K562 (cell line): ENCODE results near the gene IL17F. TPM values are rescaled to one million over a fixed set of nuclear protein-coding genes. Genes with fewer than 3 reads are reported as not detected.

Experiments
- ATAC-seq: fragments of 200-7000 bp; cut with Tn5 transposase; 3 replicates; pipeline ENCODE4 v1.9.1; 2020; ENCODE audit warnings: moderate library complexity
- BruUV-seq: library from RNA; stranded (reverse); fragments of 400-500 nt; replicated peaks from 2 replicates; lab custom pipeline; 2021; lab: Mats Ljungman, UMichigan
- CTCF ChIA-PET: fragments of 300-600 bp; formaldehyde crosslinking; extraction: SDS; loops from one replicate; lab custom pipeline; 2021; ENCODE audit warnings: low intra/inter-chr PET ratio; lab: Yijun Ruan, JAX
- POLR2A ChIA-PET: fragments of 300-600, 350-650 bp; sonication (Branson Sonifier 250); formaldehyde crosslinking; extraction: SDS; loops from one replicate; lab custom pipeline; 2021; ENCODE audit warnings: antibody characterized with exemption, inconsistent platforms; lab: Yijun Ruan, JAX
- DNase-seq, 4 experiments: peaks; one replicate each; pipeline versions ENCODE4 v3.0.0 to v3.0.0-alpha.2; 2011 to 2018; ENCODE audit warnings: low spot score in 3 of 4, mixed read lengths in 3 of 4; ENCODE audit errors: extremely low read depth in 1 of 4
- FAIRE-seq: peaks from 2 replicates; lab custom pipeline; 2011; peaks lifted over from hg19 to GRCh38; lab: Jason Lieb, UNC
- H2AFZ ChIP-seq: 2 replicates; pipeline ENCODE4 v1.6.0; 2011; ENCODE audit warnings: low read depth, low read length, control low read depth, inconsistent platforms
- H3K27ac ChIP-seq: fragments of 200-600 bp; 3 replicates; pipeline ENCODE4 v1.8.0; 2011; ENCODE audit warnings: low read depth, mild to moderate bottlenecking, control low read depth, inconsistent platforms, low read length, moderate library complexity, mixed read lengths; ENCODE audit errors: extremely low read depth
- H3K27me3 ChIP-seq, 2 experiments: fragments of 300-600 bp in 1 of 2; 2 replicates in 1 of 2; 3 replicates in 1 of 2; pipeline versions ENCODE4 v1.6.0 to v1.8.0; 2011; ENCODE audit warnings: inconsistent platforms in 2 of 2, low read length in 2 of 2, mild to moderate bottlenecking in 1 of 2, mixed read lengths in 1 of 2, moderate library complexity in 1 of 2; ENCODE audit not compliant: control insufficient read depth in 2 of 2, insufficient read depth in 2 of 2
- H3K36me3 ChIP-seq: fragments of 300-600 bp; 3 replicates; pipeline ENCODE4 v1.8.0; 2011; ENCODE audit warnings: mild to moderate bottlenecking, low read length, inconsistent platforms; ENCODE audit not compliant: control insufficient read depth, insufficient read depth
- H3K4me1 ChIP-seq, 2 experiments: fragments of 200-600 bp in 1 of 2; replicated peaks in 1 of 2; 2 replicates in 1 of 2; 3 replicates in 1 of 2; pipeline versions ENCODE4 v1.5.1 to v1.8.0; 2011; ENCODE audit warnings: inconsistent platforms in 2 of 2, low read length in 2 of 2, mild to moderate bottlenecking in 1 of 2, mixed read lengths in 1 of 2, moderate library complexity in 1 of 2; ENCODE audit not compliant: control insufficient read depth in 2 of 2, insufficient read depth in 2 of 2
- H3K4me2 ChIP-seq: 2 replicates; pipeline ENCODE4 v1.6.1; 2011; ENCODE audit warnings: low read length, control low read depth, inconsistent platforms, mixed read lengths; ENCODE audit not compliant: insufficient read depth
- H3K4me3 ChIP-seq: fragments of 200-600 bp; sonication (generic), shearing (Covaris generic); 2 replicates; pipeline ENCODE4 v1.5.1; 2016; ENCODE audit warnings: control low read depth, inconsistent platforms
- H3K79me2 ChIP-seq: fragments of 200-600 bp; 3 replicates; pipeline ENCODE4 v1.8.0; 2011; ENCODE audit warnings: low read length, inconsistent platforms; ENCODE audit not compliant: control insufficient read depth, insufficient read depth
- H3K9ac ChIP-seq, 2 experiments: 2 replicates each; pipeline versions ENCODE4 v1.6.0 to v1.6.1; 2011; ENCODE audit warnings: low read depth in 2 of 2, low read length in 2 of 2, control low read depth in 1 of 2, inconsistent platforms in 1 of 2, mild to moderate bottlenecking in 1 of 2, mixed read lengths in 1 of 2; ENCODE audit not compliant: insufficient read depth in 1 of 2
- H3K9me1 ChIP-seq: one replicate; pipeline ENCODE4 v1.6.0; 2011; ENCODE audit warnings: inconsistent platforms, mild to moderate bottlenecking, low read length, moderate library complexity; ENCODE audit not compliant: control insufficient read depth, insufficient read depth
- H3K9me3 ChIP-seq: replicated peaks from 2 replicates; pipeline ENCODE4 v1.5.1; 2011; ENCODE audit warnings: low read depth, low read length, inconsistent platforms; ENCODE audit not compliant: control insufficient read depth, insufficient read depth
- H4K20me1 ChIP-seq: replicated peaks from 2 replicates; pipeline ENCODE4 v1.6.1; 2011; ENCODE audit warnings: low read length, inconsistent platforms, mixed read lengths; ENCODE audit not compliant: control insufficient read depth, insufficient read depth
- CAMTA2 ChIP-seq: fragments of 250-450 bp; sonication (Bioruptor Pico); conservative IDR thresholded peaks from 2 replicates; pipeline ENCODE4 v1.5.1; 2022
- MLX ChIP-seq, 2 experiments: fragments of 450-650 bp in 1 of 2; sonication (generic) in 1 of 2; formaldehyde crosslinking; conservative IDR thresholded peaks; 2 replicates each; pipeline versions ENCODE4 v1.4.0 to v1.8.1; 2020 to 2022; ENCODE audit warnings: mild to moderate bottlenecking in 1 of 2, missing genetic modification reagents in 1 of 2
- NFATC3 ChIP-seq: fragments of 450-650 bp; IDR thresholded peaks from 2 replicates; pipeline ENCODE4 v1.6.1; 2017; ENCODE audit warnings: mild to moderate bottlenecking
- NFIC ChIP-seq: fragments of 450-650 bp; IDR thresholded peaks from 2 replicates; pipeline ENCODE4 v1.6.1; 2017; ENCODE audit warnings: mild to moderate bottlenecking, inconsistent platforms
- NR2C2 ChIP-seq, 2 experiments: fragments of 200-800 bp in 1 of 2; sonication (Bioruptor generic) in 1 of 2; sonication (generic) in 1 of 2; formaldehyde crosslinking in 1 of 2; IDR thresholded peaks; 2 replicates each; pipeline versions ENCODE4 v1.6.1 to v1.8.0; 2016 to 2022; ENCODE audit warnings: mild to moderate bottlenecking in 1 of 2, missing compliant biosample characterization in 1 of 2, missing genetic modification characterization in 1 of 2, missing genetic modification reagents in 1 of 2
- PYGO2 ChIP-seq: fragments of 450-650 bp; IDR thresholded peaks from 2 replicates; pipeline ENCODE4 v1.6.1; 2016; ENCODE audit warnings: mild to moderate bottlenecking, missing genetic modification characterization, moderate library complexity, missing compliant biosample characterization
- SIN3A ChIP-seq, 2 experiments: fragments of 150-350 bp in 1 of 2; IDR thresholded peaks; 2 replicates each; pipeline ENCODE4 v1.6.1; 2011 to 2016; ENCODE audit warnings: borderline replicate concordance in 2 of 2, low read depth in 2 of 2, low read length in 2 of 2, mild to moderate bottlenecking in 2 of 2, moderate library complexity in 2 of 2; ENCODE audit not compliant: control insufficient read depth in 1 of 2
- SNRNP70 ChIP-seq: fragments of 200-400 bp; formaldehyde crosslinking; optimal IDR thresholded peaks from 2 replicates; pipeline ENCODE3; 2017; ENCODE audit warnings: low read depth, low read length
- SRSF3 ChIP-seq: fragments of 200-400 bp; formaldehyde crosslinking; IDR thresholded peaks from 2 replicates; pipeline ENCODE4 v1.6.1; 2016; ENCODE audit warnings: mild to moderate bottlenecking, low read length, moderate library complexity; ENCODE audit not compliant: insufficient read depth
- ZNF253 ChIP-seq: fragments of 250-450 bp; sonication (Bioruptor Pico); conservative IDR thresholded peaks from 2 replicates; pipeline ENCODE4 v1.6.1; 2021; ENCODE audit warnings: mild to moderate bottlenecking
- ZNF41 ChIP-seq: fragments of 250-450 bp; sonication (Bioruptor Pico); conservative IDR thresholded peaks from 2 replicates; pipeline ENCODE4 v1.4.0; 2020; ENCODE audit warnings: mild to moderate bottlenecking
- WGBS: fragments of 100-300 bp; shearing (Covaris generic); methylation state at CpG from one replicate; pipeline ENCODE4 v1.1.6; 2016; ENCODE audit warnings: low coverage, mixed read lengths; ENCODE audit not compliant: insufficient coverage; ENCODE audit errors: missing lambda C conversion rate; 5-methylcytosine and 5-hydroxymethylcytosine counted together
- in situ Hi-C: fragments of 300-500 bp; cut with MboI; formaldehyde crosslinking; loops from 4 replicates; pipeline ENCODE4 v1.15.0; 2018; ENCODE audit warnings: inconsistent platforms, mixed read lengths
- intact Hi-C: fragments of 100-400 bp; cut with micrococcal nuclease; formaldehyde crosslinking; loops from 2 replicates; pipeline ENCODE4 v1.14.2; 2022
- polyA plus RNA-seq, 8 experiments: library from polyadenylated mRNA; depleted of rRNA in 4 of 8; stranded (reverse) in 5 of 8; unstranded in 3 of 8; fragments of >200 nt; fragmentation: Nextera tagmentation in 2 of 8; fragmentation: Illumina TruSeq in 1 of 8; extraction: Ambion mirVana in 2 of 8; extraction: Trizol in 1 of 8; gene quantifications; 2 replicates each; pipeline versions ENCODE4 v1.2.1 to v1.2.3, GENCODE V29; 2011 to 2014; ENCODE audit warnings: inconsistent platforms in 1 of 8, missing spikeins in 1 of 8
- total RNA-seq, 7 experiments: library from RNA; depleted of rRNA in 6 of 7; stranded (reverse); fragments of >200 nt in 6 of 7; fragmentation: Illumina TruSeq in 2 of 7; extraction: Trizol in 2 of 7; gene quantifications; 2 replicates each; pipeline versions ENCODE4 v1.2.1 to v1.2.3, GENCODE V29; 2011 to 2021; ENCODE audit warnings: low replicate concordance in 1 of 7

The IL17F gene
- total and polyA plus RNA-seq, 9 of the 15 experiments (the other 6 are each of a cell fraction or from before 2014, with no cell fraction given) = not detected

- ATAC-seq (no peak), DNase-seq (no peak), FAIRE-seq (no peak)
- H2AFZ ChIP-seq = no peak overlapping the region
- ChIA-PET POLR2A (interaction anchor here (0.6 to 1.6 kb wide), 3 partner anchors 12 to 93 kb away, joined by 3 to 6 read pairs (median 3); no protein-coding TSS in a partner anchor), CTCF (no interaction called here)
- H3K9ac ChIP-seq = no peak overlapping the region
- H3K9me3 ChIP-seq = no peaks in the 10 kb centered on the region
- no peak overlapping the region for H3K4me2 ChIP-seq
- no peaks in the 10 kb centered on the region for H3K9me1 ChIP-seq
- H3K79me2 ChIP-seq = no peaks in the 10 kb centered on the region
- in situ Hi-C loops (no loop called here), intact Hi-C loops (no loop called here)
- H3K36me3 ChIP-seq = no peaks in the 10 kb centered on the region
- 4% methylated on average over 2 of the region's 2 CpGs for WGBS
- H3K27me3 ChIP-seq = peaks cover 24 to 31% of the 10 kb centered on the region in 2 experiments
- no peaks in the 10 kb centered on the region for H3K4me1 ChIP-seq
- no TSS peak for BruUV-seq
- H3K27ac ChIP-seq = no peak overlapping the region
- H4K20me1 ChIP-seq = no peaks in the 10 kb centered on the region
- no peak overlapping the region for H3K4me3 ChIP-seq
- TF ChIP-seq SIN3A (IDR thresholded peaks at IDR 0.05; ENCODE audit: borderline replicate concordance in 2 of 2, control insufficient read depth in 1 of 2, low read depth in 2 of 2, low read length in 2 of 2) = no peak
- TF ChIP-seq NFATC3 = no peak
- no peak for TF ChIP-seq PYGO2 (tag)
- TF ChIP-seq SRSF3 = no peak
- no peak for TF ChIP-seq NR2C2 (CRISPR knock-in tag; IDR thresholded peaks at IDR 0.05)
- no peak for TF ChIP-seq NR2C2 (tag; IDR thresholded peaks at IDR 0.05)
- TF ChIP-seq NFIC = no peak
- TF ChIP-seq CAMTA2 (CRISPR knock-in tag) = no peak
- no peak for TF ChIP-seq ZNF41
- TF ChIP-seq SNRNP70 = no peak
- TF ChIP-seq MLX (CRISPR knock-in tag; conservative IDR thresholded peaks at IDR 0.05) = no peak
- no peak for TF ChIP-seq ZNF253 (CRISPR knock-in tag)
Measured at GRCh38 chr6:52249078-52249477, 4.8 kb upstream of the IL17F start.
